Right ventricle myocardium inferior (tissue), 1 donor: ENCODE results near the gene RAD23A. TPM values are rescaled to one million over a fixed set of nuclear protein-coding genes. Genes with fewer than 3 reads are reported as not detected.
"Not testable (repeated sequence)": the region's sequence is repeated elsewhere in the genome, so short reads cannot be mapped to it uniquely, and the experiment has no call there.

Experiments
- ATAC-seq: fragments of 200-7000 bp; cut with Tn5 transposase; one replicate; pipeline ENCODE4 v1.9.1; 2020; ENCODE audit warnings: mild to moderate bottlenecking, moderate library complexity
- DNase-seq: peaks from one replicate; pipeline ENCODE4 v3.0.0; 2021; ENCODE audit errors: missing footprints
- intact Hi-C: fragments of 100-400 bp; cut with DNase I; formaldehyde crosslinking; loops from one replicate; pipeline ENCODE4 v1.11.0; 2022
- long read RNA-seq: library from polyadenylated mRNA; unstranded; transcript quantifications from one replicate; pipeline ENCODE4 v2.0.0, GENCODE V29; 2021
- total RNA-seq: library from RNA; stranded (reverse); fragmentation: NEBNext Ultra II Directional; extraction: Animal tissue kit (Norgen Biotek cat#: 25700); gene quantifications from one replicate; pipeline ENCODE4 v1.2.1, GENCODE V29; 2021
- donor health status: DM: no; HTN: yes; CAD: no; lungs with severe emphysema.

Gene RAD23A
- 171 TPM for total RNA-seq
- long read RNA-seq, transcript RAD23A-201 (9 exons, 1,736 nt), result major isoform, 91 of 178 reads
- long read RNA-seq, transcript RAD23A-203 (9 exons, 1,746 nt), result minor isoform, 59 of 178 reads
- long read RNA-seq, partial matches to known transcripts, result 25 of 178 reads
- long read RNA-seq, other reads (novel, unspliced or antisense), result 2 of 178 reads

GRCh38 chr19:12945479-12946091 lies at the start of gene RAD23A:
TSS of gene RAD23A (plus strand) at chr19:12945862. CDS start at chr19:12945949, 87 bp downstream.
- intact Hi-C loops, result no loop called here
- peak; percentile 100 for DNase-seq
- peak; percentile 94 for ATAC-seq

- intact Hi-C loops, result no loop called here
- no peak for ATAC-seq
Measured at GRCh38 chr19:12896460-12896859, 49.2 kb upstream of the RAD23A start.

GRCh38 chr19:12899891-12900518 lies 45.7 kb upstream of the RAD23A start:
- no peak for ATAC-seq
- intact Hi-C loops, result no loop called here
- DNase-seq, result no peak

More at GRCh38 chr19:12896460-12896859, 49.2 kb upstream of the RAD23A start:
- no peak for DNase-seq

GRCh38 chr19:12907166-12907565 lies 38.5 kb upstream of the RAD23A start:
- ATAC-seq (no peak), DNase-seq (no peak)
- intact Hi-C loops, result no loop called here

GRCh38 chr19:12912571-12912970 lies 33.1 kb upstream of the RAD23A start:
- intact Hi-C loops, result no loop called here
- ATAC-seq (no peak), DNase-seq (no peak)

GRCh38 chr19:12913011-12913561 lies 32.6 kb upstream of the RAD23A start:
- intact Hi-C loops, result no loop called here
- ATAC-seq, result peak; percentile 84
- peak; percentile 81 for DNase-seq

GRCh38 chr19:12913851-12914690 lies 31.6 kb upstream of the RAD23A start:
- ATAC-seq (no peak), DNase-seq (no peak)
- intact Hi-C loops, result no loop called here

- intact Hi-C loops, ATAC-seq, DNase-seq: not testable (repeated sequence)
Measured at GRCh38 chr19:12915860-12916259, 29.8 kb upstream of the RAD23A start.

GRCh38 chr19:12918253-12918652 lies 27.4 kb upstream of the RAD23A start:
- intact Hi-C loops, result loop anchor here (2.0 kb wide), 1 partner anchor 27 kb away; the partner anchor contains the start of gene GCDH
- ATAC-seq (no peak), DNase-seq (no peak)

- DNase-seq (no peak), ATAC-seq (no peak)
- intact Hi-C loops, result no loop called here
Measured at GRCh38 chr19:12921047-12921446, 24.6 kb upstream of the RAD23A start.

GRCh38 chr19:12922959-12923358 lies 22.7 kb upstream of the RAD23A start:
- DNase-seq (no peak), ATAC-seq (no peak)
- intact Hi-C loops, result no loop called here

- ATAC-seq (no peak), DNase-seq (no peak)
- intact Hi-C loops, result no loop called here
Measured at GRCh38 chr19:12924621-12925310, 20.9 kb upstream of the RAD23A start.

- ATAC-seq, result no peak
- no peak for DNase-seq
- intact Hi-C loops, result no loop called here
Measured at GRCh38 chr19:12930002-12930645, 15.5 kb upstream of the RAD23A start.

- intact Hi-C loops, result no loop called here
- no peak for ATAC-seq
- no peak for DNase-seq
Measured at GRCh38 chr19:12932392-12933286, 13.0 kb upstream of the RAD23A start.

GRCh38 chr19:12933287-12934072 lies 12.2 kb upstream of the RAD23A start, which contains the start of gene FARSA:
TSS of gene FARSA (minus strand) at chr19:12933711. CDS start at chr19:12933696, 15 bp downstream.
- intact Hi-C loops, result no loop called here
- DNase-seq (peak; percentile 94), ATAC-seq (peak; percentile 83)

GRCh38 chr19:12935071-12935470 lies 10.6 kb upstream of the RAD23A start:
- DNase-seq, result no peak
- no peak for ATAC-seq
- intact Hi-C loops, result no loop called here
